HepG2 (cell line): Measurements from ENCODE around the gene SRRM3. TPM values are rescaled to one million over a fixed set of nuclear protein-coding genes. Genes with fewer than 3 reads are reported as not detected.
A peak's percentile ranks its signal among the peaks of the same experiment; 100 is the strongest.

ENCODE experiments used
- FOXC1 ChIP-seq: sonication (generic); formaldehyde crosslinking; IDR thresholded peaks from 2 replicates; pipeline ENCODE4 v1.8.0; 2022; ENCODE audit warnings: mild to moderate bottlenecking, missing genetic modification reagents, borderline replicate concordance
- FOXK1 ChIP-seq: sonication (generic); formaldehyde crosslinking; IDR thresholded peaks from 2 replicates; pipeline ENCODE4 v1.4.0; 2020; ENCODE audit warnings: low read depth, missing genetic modification reagents, borderline replicate concordance
- HNRNPH1 ChIP-seq: fragments of 200-400 bp; formaldehyde crosslinking; optimal IDR thresholded peaks from 2 replicates; pipeline ENCODE3; 2017; ENCODE audit warnings: mild to moderate bottlenecking, low read depth, low read length
- KDM2A ChIP-seq: sonication (generic); formaldehyde crosslinking; IDR thresholded peaks from 2 replicates; pipeline ENCODE4 v1.4.0; 2020; ENCODE audit warnings: low read depth, missing genetic modification reagents, borderline replicate concordance
- SP4 ChIP-seq: sonication (generic); formaldehyde crosslinking; IDR thresholded peaks from 2 replicates; pipeline ENCODE4 v1.8.1; 2023; ENCODE audit warnings: mild to moderate bottlenecking, missing genetic modification reagents
- SPEN ChIP-seq: sonication (generic); formaldehyde crosslinking; IDR thresholded peaks from 2 replicates; pipeline ENCODE4 v1.5.1; 2020; ENCODE audit warnings: low read depth, mild to moderate bottlenecking, missing genetic modification reagents
- ZFP36 ChIP-seq: fragments of 150-350 bp; IDR thresholded peaks from 2 replicates; pipeline ENCODE4 v1.6.1; 2018; ENCODE audit warnings: borderline replicate concordance, low read length, low read depth; ENCODE audit not compliant: partially characterized antibody
- ZNF20 ChIP-seq: sonication (generic); formaldehyde crosslinking; IDR thresholded peaks from 2 replicates; pipeline ENCODE4 v1.4.0; 2020; ENCODE audit warnings: mild to moderate bottlenecking, moderate library complexity, missing genetic modification reagents
- ZNF7 ChIP-seq: IDR thresholded peaks from 2 replicates; pipeline ENCODE4 v1.6.1; 2016; ENCODE audit warnings: missing biosample characterization, missing genetic modification reagents
- polyA plus RNA-seq, 8 experiments: library from polyadenylated mRNA; depleted of rRNA in 3 of 8; stranded (reverse) in 7 of 8; unstranded in 1 of 8; fragments of >200 nt; fragmentation: Illumina TruSeq in 4 of 8; extraction: Trizol in 4 of 8; gene quantifications; 2 replicates each; pipeline versions ENCODE4 v1.2.1 to v1.2.3, GENCODE V29; 2011 to 2016; ENCODE audit warnings: low read depth in 4 of 8, missing spikeins in 1 of 8, mixed read lengths in 1 of 8; ENCODE audit not compliant: insufficient read depth in 1 of 8
- total RNA-seq, 5 experiments: library from RNA; depleted of rRNA; stranded (reverse); fragments of >200 nt; fragmentation: Illumina TruSeq; extraction: Trizol; gene quantifications; 2 replicates each; pipeline ENCODE4 v1.2.3, GENCODE V29; 2016; ENCODE audit warnings: low read depth in 1 of 5
- TF ChIP-seq, protein P1 (sequence below): sonication (generic); formaldehyde crosslinking; IDR thresholded peaks from 2 replicates; pipeline ENCODE4 v1.5.1; 2020; ENCODE audit warnings: mild to moderate bottlenecking, moderate library complexity, missing genetic modification reagents
- TF ChIP-seq, protein P2 (sequence below): sonication (generic); formaldehyde crosslinking; IDR thresholded peaks from 2 replicates; pipeline ENCODE4 v1.5.1; 2020; ENCODE audit warnings: mild to moderate bottlenecking, missing genetic modification reagents, moderate library complexity
- TF ChIP-seq, protein P3 (sequence below): fragments of 450-650 bp; IDR thresholded peaks from 2 replicates; pipeline ENCODE4 v1.6.1; 2017
- TF ChIP-seq, protein P4 (sequence below): sonication (generic); formaldehyde crosslinking; IDR thresholded peaks from 2 replicates; pipeline ENCODE4 v1.4.0; 2020; ENCODE audit warnings: missing genetic modification reagents, borderline replicate concordance
- TF ChIP-seq, protein P5 (sequence below): sonication (generic); formaldehyde crosslinking; IDR thresholded peaks from 2 replicates; pipeline ENCODE4 v1.4.0; 2020; ENCODE audit warnings: missing genetic modification reagents

SRRM3 gene
- total and polyA plus RNA-seq, 2 of the 13 experiments (the other 11 are each of a cell fraction or from before 2014, with no cell fraction given) = 0.13 to 0.54 TPM

DNA sequence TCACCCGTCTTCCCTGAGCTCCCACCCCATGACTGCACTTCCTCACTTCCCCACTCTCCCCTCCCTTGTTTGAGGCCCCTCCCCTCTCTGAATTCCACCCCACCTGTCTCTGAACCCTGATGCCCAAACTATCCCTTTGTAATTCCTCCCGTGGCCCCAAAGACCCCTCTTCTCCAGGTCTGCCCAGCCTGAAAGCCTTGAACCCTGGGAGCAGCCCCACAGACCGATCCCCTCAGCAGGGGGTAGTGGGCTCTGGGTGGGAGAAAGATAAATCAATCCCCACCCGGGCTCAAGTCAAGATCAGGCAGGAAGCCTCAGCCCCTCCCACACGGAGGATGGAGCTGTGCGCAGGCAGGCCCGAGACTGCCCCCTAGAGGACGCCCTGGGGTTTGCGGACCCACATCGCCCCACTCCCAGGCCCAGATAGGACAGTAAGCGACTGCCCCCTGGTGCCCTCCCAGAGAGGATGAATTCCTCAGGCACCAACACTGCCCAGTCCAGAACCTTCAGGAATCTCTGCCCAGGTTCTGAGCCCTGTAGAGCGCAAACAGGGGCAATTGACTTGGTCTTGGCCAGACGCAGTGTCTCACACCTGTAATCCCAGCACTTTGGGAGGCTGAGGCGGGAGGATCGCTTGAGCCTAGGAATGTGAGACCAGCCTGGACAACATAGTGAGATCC lies 112.5 kb downstream of the SRRM3 start (continued):
- TF ChIP-seq, protein P1, sequence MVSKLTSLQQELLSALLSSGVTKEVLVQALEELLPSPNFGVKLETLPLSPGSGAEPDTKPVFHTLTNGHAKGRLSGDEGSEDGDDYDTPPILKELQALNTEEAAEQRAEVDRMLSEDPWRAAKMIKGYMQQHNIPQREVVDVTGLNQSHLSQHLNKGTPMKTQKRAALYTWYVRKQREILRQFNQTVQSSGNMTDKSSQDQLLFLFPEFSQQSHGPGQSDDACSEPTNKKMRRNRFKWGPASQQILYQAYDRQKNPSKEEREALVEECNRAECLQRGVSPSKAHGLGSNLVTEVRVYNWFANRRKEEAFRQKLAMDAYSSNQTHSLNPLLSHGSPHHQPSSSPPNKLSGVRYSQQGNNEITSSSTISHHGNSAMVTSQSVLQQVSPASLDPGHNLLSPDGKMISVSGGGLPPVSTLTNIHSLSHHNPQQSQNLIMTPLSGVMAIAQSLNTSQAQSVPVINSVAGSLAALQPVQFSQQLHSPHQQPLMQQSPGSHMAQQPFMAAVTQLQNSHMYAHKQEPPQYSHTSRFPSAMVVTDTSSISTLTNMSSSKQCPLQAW (CRISPR knock-in tag) = peak; percentile 91
- TF ChIP-seq ZNF20 (CRISPR knock-in tag) (no peak), ZFP36 (peak; percentile 49), HNRNPH1 (no peak), ZNF7 (CRISPR knock-in tag) (no peak), FOXC1 (CRISPR knock-in tag) (peak; percentile 82), SP4 (CRISPR knock-in tag) (peak; percentile 61; the same call in 1 of the 2 replicates), KDM2A (CRISPR knock-in tag) (peak; percentile 88; the same call in 1 of the 2 replicates), FOXK1 (peak; percentile 45; the same call in 1 of the 2 replicates), SPEN (peak; percentile 59; the same call in 1 of the 2 replicates)
- TF ChIP-seq, protein P2, sequence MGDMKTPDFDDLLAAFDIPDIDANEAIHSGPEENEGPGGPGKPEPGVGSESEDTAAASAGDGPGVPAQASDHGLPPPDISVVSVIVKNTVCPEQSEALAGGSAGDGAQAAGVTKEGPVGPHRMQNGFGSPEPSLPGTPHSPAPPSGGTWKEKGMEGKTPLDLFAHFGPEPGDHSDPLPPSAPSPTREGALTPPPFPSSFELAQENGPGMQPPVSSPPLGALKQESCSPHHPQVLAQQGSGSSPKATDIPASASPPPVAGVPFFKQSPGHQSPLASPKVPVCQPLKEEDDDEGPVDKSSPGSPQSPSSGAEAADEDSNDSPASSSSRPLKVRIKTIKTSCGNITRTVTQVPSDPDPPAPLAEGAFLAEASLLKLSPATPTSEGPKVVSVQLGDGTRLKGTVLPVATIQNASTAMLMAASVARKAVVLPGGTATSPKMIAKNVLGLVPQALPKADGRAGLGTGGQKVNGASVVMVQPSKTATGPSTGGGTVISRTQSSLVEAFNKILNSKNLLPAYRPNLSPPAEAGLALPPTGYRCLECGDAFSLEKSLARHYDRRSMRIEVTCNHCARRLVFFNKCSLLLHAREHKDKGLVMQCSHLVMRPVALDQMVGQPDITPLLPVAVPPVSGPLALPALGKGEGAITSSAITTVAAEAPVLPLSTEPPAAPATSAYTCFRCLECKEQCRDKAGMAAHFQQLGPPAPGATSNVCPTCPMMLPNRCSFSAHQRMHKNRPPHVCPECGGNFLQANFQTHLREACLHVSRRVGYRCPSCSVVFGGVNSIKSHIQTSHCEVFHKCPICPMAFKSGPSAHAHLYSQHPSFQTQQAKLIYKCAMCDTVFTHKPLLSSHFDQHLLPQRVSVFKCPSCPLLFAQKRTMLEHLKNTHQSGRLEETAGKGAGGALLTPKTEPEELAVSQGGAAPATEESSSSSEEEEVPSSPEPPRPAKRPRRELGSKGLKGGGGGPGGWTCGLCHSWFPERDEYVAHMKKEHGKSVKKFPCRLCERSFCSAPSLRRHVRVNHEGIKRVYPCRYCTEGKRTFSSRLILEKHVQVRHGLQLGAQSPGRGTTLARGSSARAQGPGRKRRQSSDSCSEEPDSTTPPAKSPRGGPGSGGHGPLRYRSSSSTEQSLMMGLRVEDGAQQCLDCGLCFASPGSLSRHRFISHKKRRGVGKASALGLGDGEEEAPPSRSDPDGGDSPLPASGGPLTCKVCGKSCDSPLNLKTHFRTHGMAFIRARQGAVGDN (CRISPR knock-in tag) = peak; percentile 83
- TF ChIP-seq, protein P3, sequence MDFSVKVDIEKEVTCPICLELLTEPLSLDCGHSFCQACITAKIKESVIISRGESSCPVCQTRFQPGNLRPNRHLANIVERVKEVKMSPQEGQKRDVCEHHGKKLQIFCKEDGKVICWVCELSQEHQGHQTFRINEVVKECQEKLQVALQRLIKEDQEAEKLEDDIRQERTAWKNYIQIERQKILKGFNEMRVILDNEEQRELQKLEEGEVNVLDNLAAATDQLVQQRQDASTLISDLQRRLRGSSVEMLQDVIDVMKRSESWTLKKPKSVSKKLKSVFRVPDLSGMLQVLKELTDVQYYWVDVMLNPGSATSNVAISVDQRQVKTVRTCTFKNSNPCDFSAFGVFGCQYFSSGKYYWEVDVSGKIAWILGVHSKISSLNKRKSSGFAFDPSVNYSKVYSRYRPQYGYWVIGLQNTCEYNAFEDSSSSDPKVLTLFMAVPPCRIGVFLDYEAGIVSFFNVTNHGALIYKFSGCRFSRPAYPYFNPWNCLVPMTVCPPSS = no peak
- TF ChIP-seq, protein P4, sequence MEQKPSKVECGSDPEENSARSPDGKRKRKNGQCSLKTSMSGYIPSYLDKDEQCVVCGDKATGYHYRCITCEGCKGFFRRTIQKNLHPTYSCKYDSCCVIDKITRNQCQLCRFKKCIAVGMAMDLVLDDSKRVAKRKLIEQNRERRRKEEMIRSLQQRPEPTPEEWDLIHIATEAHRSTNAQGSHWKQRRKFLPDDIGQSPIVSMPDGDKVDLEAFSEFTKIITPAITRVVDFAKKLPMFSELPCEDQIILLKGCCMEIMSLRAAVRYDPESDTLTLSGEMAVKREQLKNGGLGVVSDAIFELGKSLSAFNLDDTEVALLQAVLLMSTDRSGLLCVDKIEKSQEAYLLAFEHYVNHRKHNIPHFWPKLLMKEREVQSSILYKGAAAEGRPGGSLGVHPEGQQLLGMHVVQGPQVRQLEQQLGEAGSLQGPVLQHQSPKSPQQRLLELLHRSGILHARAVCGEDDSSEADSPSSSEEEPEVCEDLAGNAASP = 0 out of 2 replicates have a peak, but pooled peaks have one; percentile 23
- TF ChIP-seq, protein P5, sequence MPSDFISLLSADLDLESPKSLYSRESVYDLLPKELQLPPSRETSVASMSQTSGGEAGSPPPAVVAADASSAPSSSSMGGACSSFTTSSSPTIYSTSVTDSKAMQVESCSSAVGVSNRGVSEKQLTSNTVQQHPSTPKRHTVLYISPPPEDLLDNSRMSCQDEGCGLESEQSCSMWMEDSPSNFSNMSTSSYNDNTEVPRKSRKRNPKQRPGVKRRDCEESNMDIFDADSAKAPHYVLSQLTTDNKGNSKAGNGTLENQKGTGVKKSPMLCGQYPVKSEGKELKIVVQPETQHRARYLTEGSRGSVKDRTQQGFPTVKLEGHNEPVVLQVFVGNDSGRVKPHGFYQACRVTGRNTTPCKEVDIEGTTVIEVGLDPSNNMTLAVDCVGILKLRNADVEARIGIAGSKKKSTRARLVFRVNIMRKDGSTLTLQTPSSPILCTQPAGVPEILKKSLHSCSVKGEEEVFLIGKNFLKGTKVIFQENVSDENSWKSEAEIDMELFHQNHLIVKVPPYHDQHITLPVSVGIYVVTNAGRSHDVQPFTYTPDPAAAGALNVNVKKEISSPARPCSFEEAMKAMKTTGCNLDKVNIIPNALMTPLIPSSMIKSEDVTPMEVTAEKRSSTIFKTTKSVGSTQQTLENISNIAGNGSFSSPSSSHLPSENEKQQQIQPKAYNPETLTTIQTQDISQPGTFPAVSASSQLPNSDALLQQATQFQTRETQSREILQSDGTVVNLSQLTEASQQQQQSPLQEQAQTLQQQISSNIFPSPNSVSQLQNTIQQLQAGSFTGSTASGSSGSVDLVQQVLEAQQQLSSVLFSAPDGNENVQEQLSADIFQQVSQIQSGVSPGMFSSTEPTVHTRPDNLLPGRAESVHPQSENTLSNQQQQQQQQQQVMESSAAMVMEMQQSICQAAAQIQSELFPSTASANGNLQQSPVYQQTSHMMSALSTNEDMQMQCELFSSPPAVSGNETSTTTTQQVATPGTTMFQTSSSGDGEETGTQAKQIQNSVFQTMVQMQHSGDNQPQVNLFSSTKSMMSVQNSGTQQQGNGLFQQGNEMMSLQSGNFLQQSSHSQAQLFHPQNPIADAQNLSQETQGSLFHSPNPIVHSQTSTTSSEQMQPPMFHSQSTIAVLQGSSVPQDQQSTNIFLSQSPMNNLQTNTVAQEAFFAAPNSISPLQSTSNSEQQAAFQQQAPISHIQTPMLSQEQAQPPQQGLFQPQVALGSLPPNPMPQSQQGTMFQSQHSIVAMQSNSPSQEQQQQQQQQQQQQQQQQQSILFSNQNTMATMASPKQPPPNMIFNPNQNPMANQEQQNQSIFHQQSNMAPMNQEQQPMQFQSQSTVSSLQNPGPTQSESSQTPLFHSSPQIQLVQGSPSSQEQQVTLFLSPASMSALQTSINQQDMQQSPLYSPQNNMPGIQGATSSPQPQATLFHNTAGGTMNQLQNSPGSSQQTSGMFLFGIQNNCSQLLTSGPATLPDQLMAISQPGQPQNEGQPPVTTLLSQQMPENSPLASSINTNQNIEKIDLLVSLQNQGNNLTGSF (CRISPR knock-in tag) = no peak
